Endothelial cell of umbilical vein (primary cell): Measurements from ENCODE around the gene NOTCH1. TPM values are rescaled to one million over a fixed set of nuclear protein-coding genes. Genes with fewer than 3 reads are reported as not detected.

Experiments used
- BruUV-seq: library from RNA; stranded (reverse); fragments of 400-500 nt; replicated peaks from 2 replicates; lab custom pipeline; 2021; lab: Mats Ljungman, UMichigan
- CTCF ChIA-PET: fragments of 300-600, 350-600 bp; sonication (Branson Sonifier 250); formaldehyde crosslinking; loops from one replicate; lab custom pipeline; 2021; ENCODE audit warnings: antibody characterized with exemption, inconsistent platforms; lab: Charles Lee
- POLR2A ChIA-PET: fragments of 300-600, 350-600 bp; sonication (Branson Sonifier 250); formaldehyde crosslinking; loops from one replicate; lab custom pipeline; 2021; ENCODE audit warnings: antibody characterized with exemption, inconsistent platforms; lab: Charles Lee
- DNase-seq: peaks from one replicate; pipeline ENCODE4 v3.0.0-alpha.2; 2011; ENCODE audit warnings: low read depth, low spot score
- FAIRE-seq: peaks from 2 replicates; lab custom pipeline; 2011; peaks lifted over from hg19 to GRCh38; lab: Jason Lieb, UNC
- H2AFZ ChIP-seq: 2 replicates; pipeline ENCODE4 v1.6.0; 2012; ENCODE audit warnings: low read depth, low read length, control low read depth, inconsistent platforms
- H3K27ac ChIP-seq: 2 replicates; pipeline ENCODE4 v1.5.1; 2011; ENCODE audit warnings: low read depth, mild to moderate bottlenecking, control low read depth, low read length, moderate library complexity; ENCODE audit not compliant: insufficient read depth
- H3K27me3 ChIP-seq, 2 experiments: 2 replicates each; pipeline versions ENCODE4 v1.6.0 to v1.6.1; 2011; ENCODE audit warnings: low read length in 2 of 2, mixed read lengths in 1 of 2; ENCODE audit not compliant: control insufficient read depth in 2 of 2, insufficient read depth in 2 of 2
- H3K36me3 ChIP-seq, 2 experiments: 2 replicates in 1 of 2; 3 replicates in 1 of 2; pipeline ENCODE4 v1.5.1; 2011; ENCODE audit warnings: low read length in 2 of 2, mild to moderate bottlenecking in 1 of 2, moderate library complexity in 1 of 2; ENCODE audit not compliant: control insufficient read depth in 2 of 2, insufficient read depth in 2 of 2; ENCODE audit errors: extremely low read depth in 1 of 2
- H3K4me1 ChIP-seq: 3 replicates; pipeline ENCODE4 v1.5.1; 2011; ENCODE audit warnings: mild to moderate bottlenecking, low read length; ENCODE audit not compliant: control insufficient read depth, insufficient read depth; ENCODE audit errors: extremely low read depth
- H3K4me2 ChIP-seq: 2 replicates; pipeline ENCODE4 v1.6.1; 2011; ENCODE audit warnings: low read length, control low read depth, mixed read lengths; ENCODE audit not compliant: insufficient read depth
- H3K4me3 ChIP-seq, 3 experiments: fragments of 200-600 bp in 1 of 3; sonication (generic), shearing (Covaris generic) in 1 of 3; replicated peaks in 1 of 3; 2 replicates each; pipeline ENCODE4 v1.5.1; 2011 to 2016; ENCODE audit warnings: control low read depth in 3 of 3, low read length in 3 of 3, mild to moderate bottlenecking in 2 of 3, inconsistent platforms in 1 of 3, low read depth in 1 of 3, moderate library complexity in 1 of 3; ENCODE audit not compliant: insufficient read depth in 1 of 3
- H3K79me2 ChIP-seq: 2 replicates; pipeline ENCODE4 v1.6.0; 2012; ENCODE audit warnings: low read length, inconsistent platforms; ENCODE audit not compliant: control insufficient read depth, insufficient read depth
- H3K9ac ChIP-seq: replicated peaks from 2 replicates; pipeline ENCODE3; 2011; ENCODE audit warnings: low read length, control low read depth; ENCODE audit not compliant: insufficient read depth; ENCODE audit errors: extremely low read depth
- H3K9me1 ChIP-seq: replicated peaks from 3 replicates; pipeline ENCODE4 v1.6.0; 2011; ENCODE audit warnings: mild to moderate bottlenecking, low read length; ENCODE audit not compliant: control insufficient read depth, insufficient read depth; ENCODE audit errors: extremely low read depth
- H3K9me3 ChIP-seq: replicated peaks from 2 replicates; pipeline ENCODE4 v1.5.1; 2012; ENCODE audit warnings: low read length, inconsistent platforms; ENCODE audit not compliant: control insufficient read depth, insufficient read depth
- H4K20me1 ChIP-seq: replicated peaks from 2 replicates; pipeline ENCODE3; 2011; ENCODE audit warnings: mild to moderate bottlenecking, low read length; ENCODE audit not compliant: control insufficient read depth, insufficient read depth; ENCODE audit errors: extremely low read depth
- EZH2 ChIP-seq: IDR thresholded peaks from 2 replicates; pipeline ENCODE4 v1.6.1; 2012; ENCODE audit warnings: borderline replicate concordance, low read depth, mild to moderate bottlenecking, moderate library complexity, low read length, inconsistent platforms; ENCODE audit not compliant: severe bottlenecking
- FOS ChIP-seq: IDR thresholded peaks from 2 replicates; pipeline ENCODE4 v1.6.1; 2011; ENCODE audit warnings: mild to moderate bottlenecking, low read length, moderate library complexity, borderline replicate concordance; ENCODE audit not compliant: insufficient read depth
- GATA2 ChIP-seq: IDR thresholded peaks from 2 replicates; pipeline ENCODE4 v1.7.0; 2011; ENCODE audit warnings: low read depth, mild to moderate bottlenecking, moderate library complexity, mixed read lengths, low read length; ENCODE audit not compliant: insufficient read length, insufficient read depth
- JUN ChIP-seq: IDR thresholded peaks from 2 replicates; pipeline ENCODE4 v1.6.1; 2011; ENCODE audit warnings: borderline replicate concordance, low read depth; ENCODE audit not compliant: insufficient read length, insufficient read depth
- MAX ChIP-seq: IDR thresholded peaks from 2 replicates; pipeline ENCODE4 v1.6.1; 2011; ENCODE audit not compliant: insufficient read depth, insufficient read length
- MYC ChIP-seq: IDR thresholded peaks from one replicate; pipeline ENCODE4 v1.6.1; 2011; ENCODE audit warnings: mild to moderate bottlenecking, low read depth, low read length
- POLR2A ChIP-seq: IDR thresholded peaks from 2 replicates; pipeline ENCODE4 v1.6.1; 2012; ENCODE audit warnings: low read depth, mild to moderate bottlenecking, control low read depth, low read length
- POLR2AphosphoS5 ChIP-seq: IDR thresholded peaks from 2 replicates; pipeline ENCODE4 v1.6.1; 2012; ENCODE audit warnings: low read depth, mild to moderate bottlenecking, control low read depth, low read length, moderate library complexity; ENCODE audit not compliant: insufficient read depth
- dilution Hi-C: fragments of 300-500 bp; cut with MboI; formaldehyde crosslinking; loops from one replicate; pipeline ENCODE4 v1.15.0; 2019; ENCODE audit warnings: low sequenced_read_pairs; ENCODE audit not compliant: extremely low pct_ligation_motif_present
- intact Hi-C: fragments of 100-400 bp; cut with micrococcal nuclease; formaldehyde crosslinking; loops from one replicate; pipeline ENCODE4 v1.10.0; 2022
- polyA plus RNA-seq, 4 experiments: library from polyadenylated mRNA; depleted of rRNA in 3 of 4; stranded (reverse) in 3 of 4; unstranded in 1 of 4; fragments of >200 nt; gene quantifications; 2 replicates each; pipeline versions ENCODE4 v1.2.1 to v1.2.3, GENCODE V29; 2011 to 2012; ENCODE audit warnings: missing spikeins in 1 of 4
- total RNA-seq: library from RNA; stranded (reverse); gene quantifications from 2 replicates; pipeline ENCODE4 v1.2.3, GENCODE V29; 2021
- TF ChIP-seq, protein P1 (sequence below), 2 donors: IDR thresholded peaks; 1 replicate in 1 of 2; 2 replicates in 1 of 2; pipeline ENCODE4 v1.5.1; 2011; ENCODE audit warnings: low read length in 2 of 2, mild to moderate bottlenecking in 2 of 2, moderate library complexity in 2 of 2, control low read depth in 1 of 2, inconsistent platforms in 1 of 2, low read depth in 1 of 2; ENCODE audit not compliant: insufficient read depth in 1 of 2; ENCODE audit errors: extremely low read depth in 1 of 2

NOTCH1 gene
- total and polyA plus RNA-seq, 2 donors (not counting 3 experiments of a cell fraction or from before 2014, with no cell fraction given): 31.7 to 153 TPM

DNA sequence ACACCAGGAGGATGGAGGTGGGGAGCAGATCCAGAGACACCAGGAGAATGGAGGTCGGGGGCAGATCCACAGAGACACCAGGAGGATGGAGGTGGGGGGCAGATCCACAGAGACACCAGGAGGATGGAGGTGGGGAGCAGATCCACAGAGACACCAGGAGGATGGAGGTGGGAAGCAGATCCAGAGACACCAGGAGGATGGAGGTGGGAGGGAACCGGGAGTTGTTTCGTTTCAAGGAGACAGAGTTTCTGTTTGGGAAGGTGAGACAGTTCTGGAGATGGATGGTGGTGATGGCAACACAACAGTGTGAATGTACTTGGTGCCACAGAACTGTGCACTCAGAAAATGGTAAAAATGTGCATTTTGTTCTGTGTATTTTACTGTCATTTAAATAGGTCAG is 97.2 kb downstream of the NOTCH1 start:
- peaks cover 19 to 61% of the 10 kb centered on the region in 2 experiments for H3K36me3 ChIP-seq
- dilution Hi-C loops: no loop called here

More for the DNA sequence above, 97.2 kb downstream of the NOTCH1 start:
- FAIRE-seq (no peak), DNase-seq (no peak)
- H3K9me1 ChIP-seq: no peaks in the 10 kb centered on the region
- H4K20me1 ChIP-seq: no peaks in the 10 kb centered on the region
- H3K9me3 ChIP-seq: no peaks in the 10 kb centered on the region
- no TSS peak for BruUV-seq
- no peaks in the 10 kb centered on the region for H3K27me3 ChIP-seq
- intact Hi-C loops: no loop called here
- no peak overlapping the region for H3K9ac ChIP-seq
- H3K4me2 ChIP-seq: no peak overlapping the region
- H3K4me1 ChIP-seq: no peaks in the 10 kb centered on the region
- H3K27ac ChIP-seq: no peak overlapping the region
- no peak for TF ChIP-seq GATA2
- no peak for TF ChIP-seq POLR2A
- TF ChIP-seq FOS: no peak
- no peak for TF ChIP-seq JUN
- TF ChIP-seq MYC: no peak
- TF ChIP-seq, protein P1, sequence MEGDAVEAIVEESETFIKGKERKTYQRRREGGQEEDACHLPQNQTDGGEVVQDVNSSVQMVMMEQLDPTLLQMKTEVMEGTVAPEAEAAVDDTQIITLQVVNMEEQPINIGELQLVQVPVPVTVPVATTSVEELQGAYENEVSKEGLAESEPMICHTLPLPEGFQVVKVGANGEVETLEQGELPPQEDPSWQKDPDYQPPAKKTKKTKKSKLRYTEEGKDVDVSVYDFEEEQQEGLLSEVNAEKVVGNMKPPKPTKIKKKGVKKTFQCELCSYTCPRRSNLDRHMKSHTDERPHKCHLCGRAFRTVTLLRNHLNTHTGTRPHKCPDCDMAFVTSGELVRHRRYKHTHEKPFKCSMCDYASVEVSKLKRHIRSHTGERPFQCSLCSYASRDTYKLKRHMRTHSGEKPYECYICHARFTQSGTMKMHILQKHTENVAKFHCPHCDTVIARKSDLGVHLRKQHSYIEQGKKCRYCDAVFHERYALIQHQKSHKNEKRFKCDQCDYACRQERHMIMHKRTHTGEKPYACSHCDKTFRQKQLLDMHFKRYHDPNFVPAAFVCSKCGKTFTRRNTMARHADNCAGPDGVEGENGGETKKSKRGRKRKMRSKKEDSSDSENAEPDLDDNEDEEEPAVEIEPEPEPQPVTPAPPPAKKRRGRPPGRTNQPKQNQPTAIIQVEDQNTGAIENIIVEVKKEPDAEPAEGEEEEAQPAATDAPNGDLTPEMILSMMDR (IDR thresholded peaks at IDR 0.05; ENCODE audit: extremely low read depth in 1 of 2, insufficient read depth in 1 of 2, low read depth in 1 of 2, low read length in 2 of 2): no peak
- no peak for TF ChIP-seq EZH2
- no peak for TF ChIP-seq POLR2AphosphoS5
- TF ChIP-seq MAX: no peak
- ChIA-PET POLR2A (no interaction called here), CTCF (no interaction called here)
- no peak overlapping the region for H2AFZ ChIP-seq
- H3K79me2 ChIP-seq: no peaks in the 10 kb centered on the region
- H3K4me3 ChIP-seq: no peak overlapping the region
